ENCODE data around the gene CD80.

CD80 gene

GRCh38 chr3:119550192-119550910 is 9.1 kb downstream of the CD80 start:
- DNase-seq (ENCODE audit: extremely low read depth, low read depth) = no peak
- H3K4me3 ChIP-seq (replicated peaks; ENCODE audit: low read depth, low read length) = no peak overlapping the region
- TF ChIP-seq, protein P1, sequence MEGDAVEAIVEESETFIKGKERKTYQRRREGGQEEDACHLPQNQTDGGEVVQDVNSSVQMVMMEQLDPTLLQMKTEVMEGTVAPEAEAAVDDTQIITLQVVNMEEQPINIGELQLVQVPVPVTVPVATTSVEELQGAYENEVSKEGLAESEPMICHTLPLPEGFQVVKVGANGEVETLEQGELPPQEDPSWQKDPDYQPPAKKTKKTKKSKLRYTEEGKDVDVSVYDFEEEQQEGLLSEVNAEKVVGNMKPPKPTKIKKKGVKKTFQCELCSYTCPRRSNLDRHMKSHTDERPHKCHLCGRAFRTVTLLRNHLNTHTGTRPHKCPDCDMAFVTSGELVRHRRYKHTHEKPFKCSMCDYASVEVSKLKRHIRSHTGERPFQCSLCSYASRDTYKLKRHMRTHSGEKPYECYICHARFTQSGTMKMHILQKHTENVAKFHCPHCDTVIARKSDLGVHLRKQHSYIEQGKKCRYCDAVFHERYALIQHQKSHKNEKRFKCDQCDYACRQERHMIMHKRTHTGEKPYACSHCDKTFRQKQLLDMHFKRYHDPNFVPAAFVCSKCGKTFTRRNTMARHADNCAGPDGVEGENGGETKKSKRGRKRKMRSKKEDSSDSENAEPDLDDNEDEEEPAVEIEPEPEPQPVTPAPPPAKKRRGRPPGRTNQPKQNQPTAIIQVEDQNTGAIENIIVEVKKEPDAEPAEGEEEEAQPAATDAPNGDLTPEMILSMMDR (IDR thresholded peaks at IDR 0.05; ENCODE audit: low read depth, low read length, missing control alignments) = no peak

GRCh38 chr3:119548341-119548740 is 11.1 kb downstream of the CD80 start:
- TF ChIP-seq, protein P1 (IDR thresholded peaks at IDR 0.05; ENCODE audit: low read depth, low read length, missing control alignments) = no peak
- no peak for DNase-seq (ENCODE audit: extremely low read depth, low read depth)
- H3K4me3 ChIP-seq (replicated peaks; ENCODE audit: low read depth, low read length) = no peak overlapping the region

DNA sequence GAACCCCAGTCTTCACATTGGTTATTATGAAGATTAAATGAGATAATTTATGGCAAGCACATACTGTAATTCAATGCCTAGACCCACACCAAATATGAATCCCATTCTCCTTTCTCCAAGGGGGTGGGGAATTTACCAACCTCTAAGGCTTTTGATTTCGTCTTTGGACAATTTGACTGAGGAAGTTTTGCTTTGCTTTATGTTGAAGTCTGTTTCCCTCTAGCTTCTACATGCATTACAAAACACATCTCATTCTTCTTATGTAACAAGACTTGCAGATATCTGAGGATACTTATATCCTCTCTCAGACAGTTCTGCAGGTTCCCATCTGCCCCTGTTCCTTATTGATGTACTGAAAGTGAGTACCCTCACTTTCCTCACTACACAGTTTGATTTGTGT is 12.2 kb downstream of the CD80 start:
- TF ChIP-seq, protein P1 (IDR thresholded peaks at IDR 0.05; ENCODE audit: low read depth, low read length, missing control alignments) = no peak
- no peak for DNase-seq (ENCODE audit: extremely low read depth, low read depth)
- H3K4me3 ChIP-seq (replicated peaks; ENCODE audit: low read depth, low read length) = no peak overlapping the region

DNA sequence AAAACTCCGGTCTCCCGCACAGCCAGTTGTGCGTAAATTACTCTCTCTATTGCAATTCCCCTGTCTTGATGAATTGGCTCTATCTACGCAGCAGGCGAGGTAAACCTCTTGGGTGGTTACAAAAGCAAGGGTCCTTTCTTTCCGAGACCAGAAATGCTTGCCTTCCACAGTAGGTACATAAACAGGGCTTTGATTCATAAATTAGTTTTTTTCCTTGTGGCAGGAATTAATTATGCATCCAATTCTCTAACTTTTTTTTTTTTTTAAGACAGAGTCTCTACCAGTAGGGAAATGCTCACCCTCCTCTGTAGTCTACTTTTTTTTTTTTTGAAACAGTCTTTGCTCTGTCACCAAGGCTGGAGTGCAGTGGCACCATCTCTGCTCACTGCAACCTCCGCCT is 16.3 kb downstream of the CD80 start:
- no peak for DNase-seq (ENCODE audit: extremely low read depth, low read depth)
- H3K4me3 ChIP-seq (replicated peaks; ENCODE audit: low read depth, low read length) = no peak overlapping the region
- TF ChIP-seq, protein P1 (IDR thresholded peaks at IDR 0.05; ENCODE audit: low read depth, low read length, missing control alignments) = no peak

DNA sequence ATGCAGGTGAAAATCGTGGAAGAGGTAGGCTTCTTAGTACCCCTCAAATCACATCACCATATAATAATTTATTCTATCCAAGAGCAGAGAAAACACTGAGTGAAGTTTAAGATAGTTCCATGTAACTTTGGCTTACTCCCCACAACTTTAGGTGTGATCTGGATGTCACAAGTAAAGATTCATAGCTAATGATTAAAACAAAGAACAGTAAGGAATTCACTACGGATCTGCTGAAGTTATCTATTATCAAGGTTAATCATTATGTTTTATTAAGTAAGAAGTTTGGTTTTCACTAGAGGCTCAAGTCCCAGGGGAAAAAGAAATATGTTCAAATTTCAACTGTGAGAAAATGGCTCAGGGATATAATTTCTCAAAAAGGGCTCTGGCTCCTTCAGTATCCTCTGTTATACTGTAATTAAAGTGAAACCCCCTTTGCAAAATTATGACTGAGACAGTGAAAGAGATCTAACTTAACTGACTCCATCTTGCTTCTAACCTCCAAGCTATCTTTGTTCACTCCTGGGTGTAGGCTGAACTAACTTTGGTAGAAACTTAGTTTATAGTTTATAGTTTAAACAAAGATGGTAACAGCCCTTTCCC is 17.1 kb downstream of the CD80 start:
- TF ChIP-seq, protein P1 (IDR thresholded peaks at IDR 0.05; ENCODE audit: low read depth, low read length, missing control alignments) = no peak
- H3K4me3 ChIP-seq (replicated peaks; ENCODE audit: low read depth, low read length) = no peak overlapping the region
- DNase-seq (ENCODE audit: extremely low read depth, low read depth) = no peak

DNA sequence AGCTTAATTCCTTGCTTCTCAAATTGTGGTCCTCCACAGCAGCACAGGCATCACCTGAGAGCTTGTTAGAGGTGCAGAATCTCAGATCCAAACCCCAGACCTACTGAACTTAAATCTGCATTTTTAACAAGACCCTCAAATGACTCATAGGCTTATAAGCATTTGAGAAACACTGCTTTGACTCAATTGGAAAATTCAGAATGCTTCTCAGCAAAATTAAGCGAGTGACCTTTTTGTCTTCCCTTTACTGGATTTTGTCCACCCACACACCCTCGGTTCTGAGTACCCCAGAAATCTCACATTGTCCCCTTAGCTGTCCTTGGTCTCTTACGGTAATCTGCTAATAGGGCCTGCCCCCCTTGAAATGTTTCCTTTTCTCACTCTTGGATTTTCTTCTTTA is 17.9 kb downstream of the CD80 start:
- no peak overlapping the region for H3K4me3 ChIP-seq (replicated peaks; ENCODE audit: low read depth, low read length)
- TF ChIP-seq, protein P1 (IDR thresholded peaks at IDR 0.05; ENCODE audit: low read depth, low read length, missing control alignments) = no peak
- DNase-seq (ENCODE audit: extremely low read depth, low read depth) = no peak
